GM21717 (cell line): ENCODE measurements around the gene WBP1L.
A peak's percentile ranks its signal among the peaks of the same experiment; 100 is the strongest.
"Not testable (repeated sequence)": the region's sequence is repeated elsewhere in the genome, so short reads cannot be mapped to it uniquely, and the experiment has no call there.

Source experiments
- ATAC-seq: cut with Tn5 transposase; IDR thresholded peaks from one replicate; pipeline ENCODE4 v1.9.1; 2021; ENCODE audit warnings: mild to moderate bottlenecking, moderate library complexity; ENCODE audit not compliant: unreplicated experiment

The WBP1L gene

DNA sequence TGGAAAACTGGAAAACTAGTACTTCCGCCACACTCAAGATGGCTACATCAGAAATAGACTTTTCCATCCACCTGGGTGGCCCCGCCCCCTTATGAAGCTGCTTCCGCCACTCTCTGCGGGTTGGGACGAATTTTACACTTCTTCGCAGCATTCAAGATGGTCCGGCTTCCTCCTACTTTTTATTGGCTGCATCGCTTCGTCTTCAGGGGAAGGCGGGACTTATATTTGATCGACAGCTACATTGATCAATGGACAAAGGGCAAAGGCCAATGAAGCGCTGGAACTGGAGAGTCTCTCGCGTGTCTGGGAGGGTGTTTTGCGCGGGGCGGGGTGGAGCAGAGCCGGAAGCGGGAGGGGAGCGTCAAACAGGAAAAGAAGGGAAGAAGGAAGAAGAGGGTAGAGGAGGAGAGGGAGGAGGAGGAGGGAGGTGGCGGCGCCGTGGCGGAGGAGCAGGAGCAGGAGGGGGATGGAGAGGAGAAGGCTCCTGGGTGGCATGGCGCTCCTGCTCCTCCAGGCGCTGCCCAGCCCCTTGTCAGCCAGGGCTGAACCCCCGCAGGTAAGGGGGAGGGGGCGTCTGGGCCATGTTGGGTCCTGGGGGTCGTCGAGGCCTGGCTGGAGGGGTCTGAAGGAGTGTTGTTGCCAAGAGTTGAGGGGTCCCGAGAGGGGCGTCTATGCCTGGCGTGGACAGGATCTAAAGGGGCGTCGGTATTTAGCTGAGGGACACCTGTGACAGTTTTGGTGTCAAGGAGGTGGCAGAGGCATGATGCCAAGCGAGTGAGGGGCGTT lies at the start of gene WBP1L:
Gene WBP1L (plus strand): TSS at position 361 of the 786 bp plus-strand sequence. CDS start 106 bp downstream, at position 467.
- ATAC-seq = peak; percentile 96

DNA sequence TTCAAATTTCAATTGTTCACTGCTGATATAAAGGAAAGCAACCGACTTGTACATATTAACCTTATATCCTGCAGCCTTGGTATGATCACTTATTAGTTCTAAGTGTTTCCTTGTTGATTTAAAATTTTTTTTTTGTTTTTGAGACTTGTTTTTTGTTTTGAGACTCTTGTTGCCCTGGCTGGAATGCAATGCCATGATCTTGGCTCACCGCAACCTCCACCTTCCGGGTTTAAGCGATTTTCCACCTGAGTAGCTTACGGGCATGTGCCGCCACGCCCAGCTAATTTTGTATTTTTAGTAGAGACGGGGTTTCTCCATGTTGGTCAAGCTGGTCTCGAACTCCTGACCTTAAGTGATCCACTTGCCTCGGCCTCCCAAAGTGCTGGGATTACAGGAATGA lies 48.3 kb upstream of the WBP1L start:
- not testable (repeated sequence) for ATAC-seq

DNA sequence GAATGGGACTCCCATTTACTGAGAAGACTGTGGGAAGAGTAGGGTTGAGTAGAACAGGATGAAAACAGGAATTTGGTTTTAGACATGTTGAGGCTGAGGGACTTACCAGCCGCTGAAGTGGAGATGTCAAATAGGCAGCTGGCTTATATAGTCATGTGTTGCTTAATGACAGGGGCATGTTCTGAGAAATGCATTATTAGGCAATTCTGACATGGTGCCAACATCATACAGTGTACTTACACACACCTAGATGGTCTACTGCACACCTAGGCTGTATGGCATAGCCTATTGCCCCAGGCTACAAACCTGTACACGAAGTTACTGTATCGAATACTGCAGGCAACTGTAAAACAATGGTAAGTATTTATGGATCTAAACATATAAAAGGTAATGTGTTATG lies 47.0 kb upstream of the WBP1L start:
- no peak for ATAC-seq

DNA sequence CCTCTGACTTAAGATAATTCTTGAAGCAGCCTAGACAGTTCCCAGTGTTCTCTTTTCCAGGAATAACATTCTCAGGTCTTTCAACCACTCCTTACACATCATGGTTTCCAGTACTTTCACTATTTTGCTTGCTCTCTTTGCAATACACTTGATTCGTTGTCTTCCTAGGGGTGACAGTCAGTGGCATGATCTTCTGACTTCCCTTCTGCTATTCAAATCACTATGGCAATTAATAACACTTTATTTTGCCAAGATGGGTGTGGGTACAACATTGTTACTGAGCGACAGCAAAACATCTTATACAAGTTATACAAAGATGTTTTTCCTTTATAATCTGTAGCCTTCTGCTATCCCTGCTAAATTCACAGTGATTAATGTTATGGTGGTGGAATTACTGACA lies 44.9 kb upstream of the WBP1L start:
- no peak for ATAC-seq

DNA sequence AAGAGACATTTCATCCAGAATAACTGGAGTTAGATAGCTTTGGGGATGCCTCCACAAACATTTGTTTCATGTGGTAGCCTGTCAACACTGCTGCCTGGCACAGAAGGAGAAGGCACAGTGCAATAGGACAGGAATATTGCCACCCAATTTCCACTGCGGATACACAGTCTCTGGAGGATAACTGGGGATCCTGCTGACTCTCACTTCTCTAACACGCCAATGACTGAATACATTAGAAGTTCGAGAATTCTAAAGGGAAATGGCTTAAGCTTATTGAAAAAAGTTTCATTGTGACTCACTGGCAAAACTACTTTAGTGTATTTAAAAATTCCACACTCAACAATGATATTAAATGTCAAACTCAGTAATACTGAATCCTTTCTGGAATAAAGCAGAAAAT lies 42.5 kb upstream of the WBP1L start:
- ATAC-seq = no peak

DNA sequence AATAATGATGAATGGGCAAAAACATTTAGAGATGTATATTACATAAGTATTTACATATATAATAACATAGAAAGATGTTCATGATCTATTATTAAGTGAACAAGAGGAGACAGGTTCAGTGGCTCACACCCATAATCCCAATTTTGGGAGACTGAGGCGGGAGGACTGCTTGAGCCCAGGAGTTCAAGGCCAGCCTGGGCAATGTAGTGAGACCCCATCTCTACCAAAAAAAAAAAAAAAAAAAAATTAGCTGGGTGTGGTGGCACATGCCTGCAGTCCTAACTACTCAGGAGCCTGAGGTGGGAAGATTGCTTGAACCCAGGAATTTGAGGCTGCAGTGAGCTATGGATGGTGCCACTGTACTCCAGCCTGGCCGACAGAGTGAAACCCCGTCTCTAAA lies 42.0 kb upstream of the WBP1L start:
- no peak for ATAC-seq

DNA sequence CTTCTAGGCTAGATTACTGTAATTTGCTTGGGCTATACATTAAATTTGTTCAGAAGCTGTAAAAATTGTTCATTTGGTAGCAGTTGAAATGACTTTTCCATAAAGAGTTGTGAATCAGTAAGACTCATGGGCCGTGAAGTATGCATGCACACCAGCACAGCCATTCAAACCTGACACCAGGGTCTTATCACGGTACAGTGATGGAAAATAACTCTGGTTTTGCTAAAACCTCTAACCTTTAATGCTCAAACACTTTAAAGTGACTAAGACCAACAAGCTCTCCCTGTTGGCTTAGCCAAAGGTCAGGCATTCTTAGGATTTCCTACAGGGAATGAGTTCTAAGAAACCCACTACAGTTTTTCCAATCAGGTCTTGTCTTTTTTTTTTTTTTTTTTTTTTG lies 41.0 kb upstream of the WBP1L start:
- no peak for ATAC-seq

DNA sequence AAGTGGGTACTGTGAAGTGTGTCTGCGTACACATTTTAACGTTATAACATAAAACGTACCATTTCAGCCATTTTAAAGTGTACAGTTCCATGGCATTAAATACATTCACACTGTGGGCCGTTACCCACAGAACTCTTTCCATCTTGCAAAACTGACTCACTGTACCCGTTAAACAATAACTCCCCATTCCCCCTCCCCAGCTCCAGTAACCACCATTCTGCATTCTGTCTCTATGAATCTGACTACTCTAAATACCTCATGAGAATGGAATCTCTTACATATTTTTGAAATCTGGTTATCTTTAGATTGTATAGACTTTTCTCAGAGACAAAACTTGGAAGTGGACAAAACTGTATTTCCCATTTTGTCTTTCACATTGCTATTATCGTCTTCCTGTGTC lies 38.8 kb upstream of the WBP1L start:
- ATAC-seq = no peak

DNA sequence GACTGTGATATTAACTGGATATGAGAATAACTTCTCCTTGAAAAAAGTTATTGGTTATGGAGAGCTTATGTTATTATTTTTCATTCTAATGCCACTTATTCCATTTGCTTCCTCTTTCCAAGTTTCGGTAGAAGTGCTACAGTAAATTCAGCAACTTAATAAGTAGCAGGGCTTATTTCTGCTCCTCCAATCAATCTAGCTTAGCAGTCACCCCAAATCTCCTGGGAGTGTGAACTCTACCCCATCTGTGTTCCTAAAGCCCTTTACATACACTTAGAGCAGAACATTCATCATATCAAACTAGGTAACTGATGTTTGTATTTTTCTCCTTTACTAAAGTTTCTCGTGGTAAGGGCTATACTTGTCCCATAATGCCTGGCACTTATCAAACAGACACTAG lies 38.2 kb upstream of the WBP1L start:
- no peak for ATAC-seq

DNA sequence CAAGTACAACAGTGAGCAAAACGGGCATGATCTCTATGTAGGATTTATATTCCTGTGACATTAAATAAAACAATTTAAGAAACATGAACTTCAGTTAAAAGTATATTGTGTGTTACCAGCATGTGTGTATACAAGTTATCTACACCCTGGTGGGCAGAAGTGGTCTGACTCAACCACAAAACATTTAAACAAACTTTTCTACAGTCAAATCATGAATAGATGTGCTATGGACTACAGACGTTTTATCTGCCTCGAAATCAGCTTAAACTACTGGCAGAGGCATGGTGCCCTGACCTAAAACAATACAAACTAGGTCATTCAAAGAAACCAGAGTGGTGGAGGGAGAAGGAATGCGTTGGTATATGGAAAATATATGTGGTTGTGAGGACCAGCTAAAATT lies 33.1 kb upstream of the WBP1L start:
- ATAC-seq = no peak

DNA sequence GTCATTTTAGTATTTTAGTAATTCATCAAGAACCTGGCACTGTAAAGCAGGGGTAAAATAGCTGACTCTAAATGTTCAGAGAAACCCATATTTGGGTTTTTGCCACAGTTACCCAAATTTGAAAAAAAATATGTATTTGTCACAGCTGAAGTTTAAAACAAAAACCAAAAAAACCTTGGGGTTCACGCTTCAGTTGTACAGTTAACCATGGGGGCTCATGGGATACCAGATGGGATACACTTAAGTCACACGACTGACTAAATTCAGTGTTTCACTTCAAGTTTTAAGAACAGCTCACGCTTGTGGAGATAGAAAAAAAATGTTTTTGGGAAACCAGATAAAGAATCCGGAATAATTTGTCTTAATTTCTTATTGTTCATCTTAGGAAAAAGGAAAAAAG lies 31.7 kb upstream of the WBP1L start:
- ATAC-seq = no peak

DNA sequence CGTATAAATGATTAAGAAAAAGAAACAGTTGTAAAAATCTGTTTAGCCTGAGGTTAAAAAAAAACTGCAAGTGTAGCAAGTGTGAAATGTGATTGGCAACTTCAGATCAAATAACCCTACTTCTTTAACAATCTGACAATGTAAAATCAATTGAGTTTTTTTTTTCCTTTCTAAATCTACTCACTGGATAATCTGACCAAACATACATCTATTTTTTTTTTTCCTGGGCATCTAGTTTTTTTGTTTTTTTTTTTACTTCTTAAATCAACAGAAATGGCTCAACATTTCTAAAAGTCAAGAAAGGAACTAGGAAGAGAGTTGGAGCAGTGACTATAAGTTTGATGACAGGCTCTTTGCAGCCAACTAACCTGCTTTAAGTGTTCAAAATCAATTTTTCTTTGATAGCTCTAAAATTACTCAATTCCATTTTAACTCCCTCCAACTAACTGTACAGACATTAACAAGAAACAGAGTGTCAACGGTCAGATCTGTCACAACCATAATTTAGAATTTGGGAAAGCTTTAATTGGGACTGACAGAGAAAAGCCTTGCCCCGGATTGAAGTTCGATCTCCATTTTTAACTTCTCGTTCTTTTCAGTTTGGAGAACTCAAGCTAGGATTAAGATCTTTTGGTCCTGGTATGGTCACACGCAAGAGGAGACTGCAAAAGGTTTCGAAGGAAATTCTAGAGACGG lies 30.8 kb upstream of the WBP1L start:
- ATAC-seq = no peak

DNA sequence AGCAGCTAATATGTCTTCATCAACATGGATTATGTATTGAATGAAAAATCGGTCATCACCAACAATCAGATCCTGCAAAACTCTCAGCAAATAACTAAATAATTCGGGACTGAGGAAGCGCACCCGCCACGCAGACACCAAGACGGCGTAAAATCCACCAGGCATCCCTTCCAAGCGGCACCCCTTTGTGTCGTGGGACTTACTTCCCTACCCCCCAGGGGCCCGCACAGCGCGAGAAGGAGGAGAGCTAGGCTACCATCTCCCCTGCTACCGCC lies 30.3 kb upstream of the WBP1L start:
- ATAC-seq = no peak

DNA sequence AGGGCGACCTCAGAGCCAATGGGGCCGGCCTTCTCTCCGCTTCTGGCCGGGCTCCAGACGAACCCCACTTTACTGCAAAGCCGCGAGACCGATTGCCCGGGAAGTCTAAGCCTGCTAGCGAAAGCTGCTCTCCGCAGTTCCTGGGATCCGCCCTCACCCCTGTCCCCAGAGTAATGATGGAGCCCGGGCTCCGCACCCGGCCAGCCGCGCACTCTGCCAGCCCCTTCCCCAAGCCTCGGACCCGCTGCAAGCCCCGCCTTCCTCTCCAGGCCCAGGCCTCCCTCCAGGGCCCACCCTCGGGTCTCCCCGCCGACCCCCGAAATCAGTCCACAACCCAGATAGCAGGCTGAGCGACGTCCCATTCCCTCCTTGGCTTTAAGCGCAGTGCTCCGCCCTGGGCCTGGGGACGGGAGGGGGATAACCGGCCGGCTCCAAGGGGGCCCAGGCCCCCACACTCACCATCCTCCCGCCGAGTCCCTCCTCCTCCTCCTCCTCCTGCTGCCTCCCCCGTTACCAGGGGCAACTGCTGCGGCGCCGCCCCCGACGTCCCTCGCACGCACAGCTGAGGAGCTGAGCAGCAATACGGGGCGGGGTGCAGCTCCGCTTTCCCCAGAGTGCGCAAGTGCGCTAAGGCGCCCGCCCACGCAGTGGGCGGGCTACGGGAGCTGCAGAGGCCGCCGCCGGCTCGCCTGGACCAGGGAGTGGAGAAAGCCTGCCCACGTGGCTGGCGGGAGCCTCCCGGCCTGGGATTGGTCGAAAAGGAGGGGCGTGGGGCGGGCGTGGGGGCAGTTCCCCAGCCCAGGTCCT lies 29.7 kb upstream of the WBP1L start, which contains the start of gene ARL3:
Gene ARL3 (minus strand): TSS at position 584 of the 807 bp plus-strand sequence. CDS start 122 bp downstream, at position 462.
- peak; percentile 74 for ATAC-seq

DNA sequence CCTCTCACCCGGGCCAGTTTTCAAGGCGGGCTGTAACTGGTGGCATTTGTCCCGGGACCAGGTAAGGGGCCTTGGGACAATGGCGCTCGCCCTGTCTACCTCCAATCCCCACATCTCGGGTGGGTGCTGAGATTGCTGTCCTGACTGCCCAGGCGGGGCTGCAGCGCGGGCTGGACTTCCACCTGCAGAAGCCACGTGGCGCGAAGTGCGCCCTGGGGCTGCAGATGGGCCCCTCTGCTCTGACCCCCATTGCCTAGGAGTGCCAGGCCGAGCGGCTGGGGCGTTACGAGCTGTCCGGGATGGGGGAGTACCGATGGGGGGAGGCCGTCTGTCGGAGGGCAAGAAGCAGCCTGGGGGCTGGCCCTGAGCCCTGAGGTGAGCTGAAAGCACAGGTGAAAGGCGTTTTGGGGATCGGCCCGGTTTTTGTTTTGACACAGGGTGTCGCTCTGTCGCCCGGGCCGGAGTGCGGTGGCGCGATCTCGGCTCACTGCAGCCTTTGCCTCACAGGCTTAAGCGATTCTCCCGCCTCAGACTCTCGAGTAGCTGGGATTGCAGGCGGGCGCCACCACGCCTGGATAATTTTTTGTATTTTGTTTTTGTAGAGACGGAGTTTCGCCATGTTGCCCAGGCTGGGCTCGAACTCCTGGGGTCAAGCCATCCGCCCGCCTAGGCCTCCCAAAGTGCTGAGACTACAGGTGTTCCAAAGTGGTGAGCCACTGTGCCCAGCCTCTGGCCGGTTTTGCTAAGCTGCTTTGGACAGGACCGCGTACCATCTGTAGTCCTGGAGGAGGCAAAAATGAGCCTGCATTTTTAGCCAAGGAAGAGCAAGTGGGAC lies 28.9 kb upstream of the WBP1L start, which contains the start of gene SFXN2:
Gene SFXN2 (plus strand): TSS at position 16 of the 835 bp plus-strand sequence. CDS start 12,001 bp downstream, outside the sequence.
- no peak for ATAC-seq

DNA sequence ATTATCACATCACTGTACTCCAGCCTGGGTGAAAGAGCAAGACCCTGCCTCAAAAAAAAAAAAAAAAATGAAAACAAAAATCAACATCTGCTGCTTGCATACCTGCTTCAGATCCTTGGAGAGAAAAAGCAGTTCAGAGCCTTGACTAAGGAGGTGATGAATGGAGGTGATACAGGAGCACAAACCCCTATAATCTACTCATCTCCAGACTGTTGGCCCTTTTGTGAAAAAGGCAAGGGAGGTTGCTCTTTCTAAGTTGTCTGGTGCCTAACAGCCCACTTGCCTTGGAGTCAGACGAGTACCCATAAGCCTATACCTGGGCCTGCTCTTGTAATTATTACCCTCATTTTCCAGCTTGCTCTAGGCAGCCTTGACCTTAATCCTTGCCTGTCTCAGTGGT lies 27.9 kb upstream of the WBP1L start:
- ATAC-seq = no peak

DNA sequence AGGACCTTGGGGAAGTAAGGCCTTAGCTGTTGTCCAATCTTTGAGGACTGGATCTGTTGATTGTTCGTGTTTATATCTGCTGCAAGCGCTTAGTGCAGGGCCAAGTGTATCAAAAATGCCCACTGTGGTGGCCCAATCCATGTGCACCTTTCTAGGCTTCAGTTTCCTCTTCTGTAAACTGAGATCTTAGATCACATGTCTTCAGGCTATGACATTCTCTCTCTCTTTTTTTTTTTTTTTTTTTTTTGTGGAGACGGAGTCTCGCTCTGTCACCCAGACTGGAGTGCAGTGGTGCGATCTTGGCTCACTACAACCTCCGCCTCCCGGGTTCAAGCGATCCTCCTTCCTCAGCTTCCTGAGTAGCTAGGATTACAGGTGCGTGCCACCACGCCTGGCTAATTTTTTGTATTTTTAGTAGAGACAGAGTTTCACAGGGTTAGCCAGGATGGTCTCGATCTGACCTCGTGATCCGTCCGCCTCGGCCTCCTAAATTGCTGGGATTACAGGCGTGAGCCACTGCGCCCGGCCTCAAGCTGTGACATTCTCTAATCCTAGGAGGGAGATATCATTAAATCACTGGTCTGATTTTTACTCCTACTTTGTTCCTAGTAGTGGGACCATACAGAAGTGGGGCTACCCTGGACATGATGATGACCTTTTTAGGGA lies 26.7 kb upstream of the WBP1L start:
- not testable (repeated sequence) for ATAC-seq

DNA sequence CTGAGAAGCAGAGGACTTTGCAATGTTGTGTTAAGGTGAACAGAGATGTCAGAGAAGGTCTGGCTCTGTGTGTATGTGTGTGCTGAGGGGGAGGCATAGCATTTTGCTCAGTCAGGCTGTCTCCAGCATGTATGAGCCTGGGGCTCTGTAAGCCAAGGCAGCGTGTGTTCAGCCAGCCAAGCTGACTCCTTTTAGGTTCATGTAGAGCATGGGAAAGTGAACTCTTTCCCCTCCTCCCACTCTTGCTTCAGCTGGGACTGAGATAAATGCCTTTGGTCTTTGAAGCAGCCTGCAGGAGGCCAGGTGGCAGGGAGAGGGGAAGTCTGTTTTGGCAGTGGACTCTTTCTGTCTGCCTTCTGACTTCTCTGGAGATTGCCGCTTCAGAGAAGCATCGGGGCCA lies 25.5 kb upstream of the WBP1L start:
- ATAC-seq = no peak

DNA sequence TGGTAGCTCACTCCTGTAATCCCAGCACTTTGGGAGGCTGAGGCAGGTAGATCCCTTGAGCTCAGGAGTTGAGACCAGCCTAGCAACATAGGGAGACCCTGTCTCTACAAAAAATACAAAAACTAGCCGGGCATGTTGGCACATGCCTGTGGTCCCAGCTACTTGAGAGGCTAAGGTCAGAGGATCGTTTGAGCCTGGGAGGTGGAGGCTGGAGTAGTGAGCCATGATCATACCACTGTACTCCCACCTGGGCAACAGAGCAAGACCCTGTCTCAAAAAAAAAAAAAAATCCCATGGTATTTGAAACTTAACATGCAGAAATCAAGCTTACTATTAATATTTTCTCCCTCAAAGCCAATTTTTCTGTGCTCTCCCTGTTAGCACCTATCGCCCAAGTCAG lies 23.4 kb upstream of the WBP1L start:
- no peak for ATAC-seq

DNA sequence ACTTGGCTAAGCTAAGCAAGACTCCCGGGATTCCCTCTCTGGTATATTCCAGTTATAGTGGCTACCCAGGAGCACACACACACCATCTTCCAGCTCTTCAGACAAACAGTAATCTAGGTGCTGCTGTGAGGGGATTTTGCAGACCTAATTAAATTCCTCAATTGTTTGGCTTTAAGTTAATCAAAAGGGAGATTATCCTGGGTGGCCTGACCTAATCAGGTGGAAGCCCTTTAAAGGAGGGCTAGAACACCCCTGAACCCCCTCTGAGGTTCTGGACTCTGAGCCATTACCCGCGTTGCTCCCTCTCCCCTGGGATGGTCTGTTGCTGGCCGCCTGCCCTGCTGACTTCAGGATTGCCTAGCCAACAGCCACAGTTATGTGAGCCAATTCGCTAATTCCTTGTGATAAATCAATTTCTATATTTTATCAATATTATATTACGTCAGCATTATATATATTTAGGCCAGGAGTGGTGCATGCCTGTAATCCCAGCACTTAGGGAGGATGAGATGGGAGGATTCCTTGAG lies 22.9 kb upstream of the WBP1L start:
- ATAC-seq = no peak
